ENCODE data around the gene SPOCK3. TPM values are rescaled to one million over a fixed set of nuclear protein-coding genes. Genes with fewer than 3 reads are reported as not detected.

Gene SPOCK3
- total RNA-seq, 2 experiments from 2014 or later, result not detected

DNA sequence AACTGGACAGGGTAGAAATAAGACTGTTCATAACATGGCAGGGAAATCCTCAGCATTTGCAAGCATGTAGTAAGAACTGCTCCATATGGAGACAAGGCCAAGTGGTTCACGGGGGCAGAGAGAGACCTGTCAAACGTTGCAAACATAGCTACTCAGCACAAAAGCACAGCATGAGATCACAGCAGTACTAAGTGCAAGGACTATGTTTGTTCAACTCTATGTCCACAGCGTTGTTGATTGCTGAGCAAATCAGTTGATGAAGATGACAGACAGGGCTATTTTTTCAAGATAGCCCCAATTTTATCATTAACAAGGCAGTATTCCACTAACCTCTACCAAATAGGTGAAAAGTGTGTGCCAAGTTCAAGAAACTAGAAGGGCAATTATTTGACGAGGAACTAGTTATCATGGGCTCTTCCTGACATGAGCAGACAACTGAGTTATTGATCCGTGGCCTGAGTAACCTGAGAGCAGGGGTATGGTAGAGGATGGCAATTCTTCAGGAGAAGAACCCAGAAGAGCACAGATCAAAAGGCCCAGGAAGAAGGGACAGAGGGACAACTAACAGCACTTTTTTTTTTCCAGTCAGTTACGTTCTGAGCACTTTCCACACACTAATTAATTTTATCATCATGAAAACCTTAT lies 57.4 kb downstream of the SPOCK3 start:
- POLR2A ChIA-PET, result no interaction called here
- no peak for DNase-seq (ENCODE audit: low spot score)
- no TSS peak for BruUV-seq (replicated peaks)
- Histone ChIP-seq H4K20me1 (ENCODE audit: insufficient read depth, low read length) (no peaks in the 10 kb centered on the region), H3K9me2 (ENCODE audit: insufficient read depth, low read length) (no peaks in the 10 kb centered on the region), H3K9me3 (ENCODE audit: low read length) (no peaks in the 10 kb centered on the region), H2AFZ (ENCODE audit: low read length) (no peak overlapping the region), H3K4me3 (ENCODE audit: low read depth, low read length, poor library complexity, severe bottlenecking) (no peak overlapping the region), H3K36me3 (ENCODE audit: insufficient read depth, low read length) (no peaks in the 10 kb centered on the region), H3K79me2 (ENCODE audit: insufficient read depth, low read depth, low read length) (no peaks in the 10 kb centered on the region), H3K4me2 (ENCODE audit: low read length) (no peak overlapping the region), H3K4me1 (ENCODE audit: insufficient read depth, low read length, poor library complexity, severe bottlenecking) (no peaks in the 10 kb centered on the region), H3K27ac (ENCODE audit: low read depth, low read length, poor library complexity, severe bottlenecking) (no peak overlapping the region)
- TF ChIP-seq, protein P1, sequence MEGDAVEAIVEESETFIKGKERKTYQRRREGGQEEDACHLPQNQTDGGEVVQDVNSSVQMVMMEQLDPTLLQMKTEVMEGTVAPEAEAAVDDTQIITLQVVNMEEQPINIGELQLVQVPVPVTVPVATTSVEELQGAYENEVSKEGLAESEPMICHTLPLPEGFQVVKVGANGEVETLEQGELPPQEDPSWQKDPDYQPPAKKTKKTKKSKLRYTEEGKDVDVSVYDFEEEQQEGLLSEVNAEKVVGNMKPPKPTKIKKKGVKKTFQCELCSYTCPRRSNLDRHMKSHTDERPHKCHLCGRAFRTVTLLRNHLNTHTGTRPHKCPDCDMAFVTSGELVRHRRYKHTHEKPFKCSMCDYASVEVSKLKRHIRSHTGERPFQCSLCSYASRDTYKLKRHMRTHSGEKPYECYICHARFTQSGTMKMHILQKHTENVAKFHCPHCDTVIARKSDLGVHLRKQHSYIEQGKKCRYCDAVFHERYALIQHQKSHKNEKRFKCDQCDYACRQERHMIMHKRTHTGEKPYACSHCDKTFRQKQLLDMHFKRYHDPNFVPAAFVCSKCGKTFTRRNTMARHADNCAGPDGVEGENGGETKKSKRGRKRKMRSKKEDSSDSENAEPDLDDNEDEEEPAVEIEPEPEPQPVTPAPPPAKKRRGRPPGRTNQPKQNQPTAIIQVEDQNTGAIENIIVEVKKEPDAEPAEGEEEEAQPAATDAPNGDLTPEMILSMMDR (conservative IDR thresholded peaks at IDR 0.05; ENCODE audit: low read length), result no peak
- TF ChIP-seq EZH2phosphoT487 (IDR thresholded peaks at IDR 0.05; ENCODE audit: borderline replicate concordance, low read depth, low read length), result no peak
- CTCF ChIA-PET (ENCODE audit: unreplicated experiment), result no interaction called here
- intact Hi-C loops (cut with micrococcal nuclease; ENCODE audit: unreplicated experiment), result no loop called here

DNA sequence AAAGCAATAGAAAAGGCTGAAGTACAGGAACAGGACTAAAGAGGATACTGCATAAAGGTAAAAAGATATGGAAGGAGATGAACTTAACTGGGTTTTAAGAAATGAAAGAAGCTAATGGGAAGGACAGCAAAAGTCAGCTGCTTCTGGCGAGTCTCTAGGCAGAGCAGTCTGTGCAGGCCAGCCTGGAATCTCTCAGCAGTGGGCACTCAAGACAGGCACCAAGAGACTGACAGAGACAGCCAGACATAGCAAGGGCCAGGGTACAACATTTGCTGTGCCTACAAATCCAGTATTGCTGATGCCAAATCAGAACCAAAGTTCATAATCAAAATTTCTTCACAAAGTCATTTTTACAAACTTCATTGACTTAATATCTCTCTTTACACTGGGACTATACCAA lies 62.4 kb downstream of the SPOCK3 start:
- H3K4me2 ChIP-seq (ENCODE audit: low read length), result no peak overlapping the region
- H3K9me3 ChIP-seq (ENCODE audit: low read length), result no peaks in the 10 kb centered on the region
- no peak overlapping the region for H3K27ac ChIP-seq (ENCODE audit: low read depth, low read length, poor library complexity, severe bottlenecking)
- no peak overlapping the region for H3K4me3 ChIP-seq (ENCODE audit: low read depth, low read length, poor library complexity, severe bottlenecking)
- ChIA-PET CTCF (ENCODE audit: unreplicated experiment) (no interaction called here), POLR2A (no interaction called here)
- no peak for DNase-seq (ENCODE audit: low spot score)
- H3K79me2 ChIP-seq (ENCODE audit: insufficient read depth, low read depth, low read length), result no peaks in the 10 kb centered on the region
- no peaks in the 10 kb centered on the region for H4K20me1 ChIP-seq (ENCODE audit: insufficient read depth, low read length)
- H3K4me1 ChIP-seq (ENCODE audit: insufficient read depth, low read length, poor library complexity, severe bottlenecking), result no peaks in the 10 kb centered on the region
- H3K36me3 ChIP-seq (ENCODE audit: insufficient read depth, low read length), result no peaks in the 10 kb centered on the region
- H3K9me2 ChIP-seq (ENCODE audit: insufficient read depth, low read length), result no peaks in the 10 kb centered on the region
- intact Hi-C loops (cut with micrococcal nuclease; ENCODE audit: unreplicated experiment), result no loop called here
- BruUV-seq (replicated peaks), result no TSS peak
- no peak overlapping the region for H2AFZ ChIP-seq (ENCODE audit: low read length)
- TF ChIP-seq EZH2phosphoT487 (IDR thresholded peaks at IDR 0.05; ENCODE audit: borderline replicate concordance, low read depth, low read length), result no peak

DNA sequence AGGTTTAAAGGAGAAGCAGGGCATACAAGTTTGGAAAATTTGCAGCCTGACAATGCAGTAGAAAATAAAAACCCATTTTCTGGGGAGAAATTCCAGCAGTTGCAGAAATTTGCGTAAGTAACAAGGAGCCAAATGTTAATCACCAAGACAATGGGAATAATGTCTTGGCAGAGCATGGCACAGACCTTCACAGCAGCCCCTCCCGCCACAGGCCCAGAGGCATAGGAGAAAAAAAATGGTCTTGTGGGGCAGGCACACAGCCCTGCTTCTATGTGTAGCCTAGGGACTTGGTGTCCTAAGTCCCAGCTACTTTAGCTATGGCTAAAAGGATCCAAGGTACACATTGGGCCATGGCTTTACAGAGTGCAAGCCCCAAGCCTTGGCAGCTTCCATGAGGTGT lies 65.7 kb downstream of the SPOCK3 start:
- Histone ChIP-seq H4K20me1 (ENCODE audit: insufficient read depth, low read length) (no peaks in the 10 kb centered on the region), H3K4me2 (ENCODE audit: low read length) (no peak overlapping the region), H3K9me3 (ENCODE audit: low read length) (no peaks in the 10 kb centered on the region), H3K4me1 (ENCODE audit: insufficient read depth, low read length, poor library complexity, severe bottlenecking) (no peaks in the 10 kb centered on the region), H2AFZ (ENCODE audit: low read length) (no peak overlapping the region), H3K36me3 (ENCODE audit: insufficient read depth, low read length) (no peaks in the 10 kb centered on the region), H3K9me2 (ENCODE audit: insufficient read depth, low read length) (no peaks in the 10 kb centered on the region), H3K4me3 (ENCODE audit: low read depth, low read length, poor library complexity, severe bottlenecking) (no peak overlapping the region), H3K79me2 (ENCODE audit: insufficient read depth, low read depth, low read length) (no peaks in the 10 kb centered on the region), H3K27ac (ENCODE audit: low read depth, low read length, poor library complexity, severe bottlenecking) (no peak overlapping the region)
- intact Hi-C loops (cut with micrococcal nuclease; ENCODE audit: unreplicated experiment), result no loop called here
- ChIA-PET CTCF (ENCODE audit: unreplicated experiment) (no interaction called here), POLR2A (no interaction called here)
- BruUV-seq (replicated peaks), result no TSS peak
- DNase-seq (ENCODE audit: low spot score), result no peak
- TF ChIP-seq EZH2phosphoT487 (IDR thresholded peaks at IDR 0.05; ENCODE audit: borderline replicate concordance, low read depth, low read length), result no peak
- TF ChIP-seq, protein P1 (conservative IDR thresholded peaks at IDR 0.05; ENCODE audit: low read length), result no peak
